ENCODE measurements around the gene ABCB11. TPM values are rescaled to one million over a fixed set of nuclear protein-coding genes. Genes with fewer than 3 reads are reported as not detected.

ABCB11 gene
- total and polyA plus RNA-seq, 10 of the 15 experiments (the other 5 are each of a cell fraction or from before 2014, with no cell fraction given): not detected

DNA sequence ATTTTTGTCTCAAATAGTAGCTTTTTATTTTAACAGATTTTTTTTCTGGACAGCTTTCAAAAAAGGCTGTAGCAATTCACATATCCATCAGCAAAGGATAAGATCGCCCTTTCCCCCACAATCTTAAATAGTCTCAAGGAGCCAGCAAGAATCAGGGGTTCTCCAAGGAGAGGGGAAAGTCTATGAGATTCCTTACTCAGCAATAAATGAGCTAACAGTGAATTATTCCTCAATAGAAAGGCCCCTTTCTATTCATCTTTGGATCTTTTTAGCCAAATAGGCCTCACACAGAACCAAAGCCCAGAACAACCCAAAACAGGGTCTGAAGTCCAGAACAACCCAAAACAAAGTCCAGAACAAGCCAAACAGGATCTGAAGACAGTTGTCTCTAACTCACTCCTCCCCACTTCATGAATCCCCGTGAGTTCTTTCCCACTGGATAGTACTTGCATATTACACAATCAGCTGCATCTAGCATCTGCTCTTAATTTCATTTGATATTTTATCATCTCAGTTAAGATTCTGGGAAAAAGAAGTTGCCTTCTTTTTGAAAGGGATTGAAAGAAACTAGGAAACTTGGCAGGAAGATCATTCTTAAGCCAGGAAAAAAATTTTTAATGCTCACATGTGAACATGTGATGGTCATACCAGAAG is 34.9 kb upstream of the ABCB11 start:
- intact Hi-C loops (cut with micrococcal nuclease; ENCODE audit: unreplicated experiment): no loop called here
- POLR2A ChIA-PET: no interaction called here
- no peak overlapping the region for H3K4me2 ChIP-seq (ENCODE audit: control insufficient read depth, insufficient read depth)
- TF ChIP-seq, protein P1, sequence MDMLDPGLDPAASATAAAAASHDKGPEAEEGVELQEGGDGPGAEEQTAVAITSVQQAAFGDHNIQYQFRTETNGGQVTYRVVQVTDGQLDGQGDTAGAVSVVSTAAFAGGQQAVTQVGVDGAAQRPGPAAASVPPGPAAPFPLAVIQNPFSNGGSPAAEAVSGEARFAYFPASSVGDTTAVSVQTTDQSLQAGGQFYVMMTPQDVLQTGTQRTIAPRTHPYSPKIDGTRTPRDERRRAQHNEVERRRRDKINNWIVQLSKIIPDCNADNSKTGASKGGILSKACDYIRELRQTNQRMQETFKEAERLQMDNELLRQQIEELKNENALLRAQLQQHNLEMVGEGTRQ (IDR thresholded peaks at IDR 0.05; ENCODE audit: borderline replicate concordance, low read depth, low read length): no peak
- TF ChIP-seq ESRRA (IDR thresholded peaks at IDR 0.05; ENCODE audit: low read length): no peak
- no peak for TF ChIP-seq FOS (IDR thresholded peaks at IDR 0.05; ENCODE audit: borderline replicate concordance, extremely low read depth, insufficient read length)
- TF ChIP-seq SIX5 (IDR thresholded peaks at IDR 0.05; ENCODE audit: low read depth, low read length, severe bottlenecking): no peak
- H3K36me3 ChIP-seq (ENCODE audit: control insufficient read depth in 2 of 2, insufficient read depth in 2 of 2, low read length in 1 of 2): no peaks in the 10 kb centered on the region
- RAD21 ChIA-PET (ENCODE audit: unreplicated experiment): no interaction called here
- no peak overlapping the region for H2AFZ ChIP-seq (ENCODE audit: control insufficient read depth, low read depth, low read length)
- ATAC-seq (no peak), FAIRE-seq (no peak), DNase-seq (ENCODE audit: low read depth, low spot score) (no peak)
- no peaks in the 10 kb centered on the region; a peak in 1 of 4 replicates for H3K27me3 ChIP-seq (replicated peaks in 1 of 2; ENCODE audit: control insufficient read depth in 2 of 2, insufficient read depth in 2 of 2, low read length in 1 of 2)
- no peaks in the 10 kb centered on the region for H3K4me1 ChIP-seq (ENCODE audit: control insufficient read depth, insufficient read depth, low read length)
- no peaks in the 10 kb centered on the region for H4K20me1 ChIP-seq (ENCODE audit: control insufficient read depth, insufficient read depth)
- no TSS peak for BruUV-seq (replicated peaks)
- WGBS (ENCODE audit: insufficient coverage, insufficient replicate concordance, low lambda C conversion rate, missing lambda C conversion rate): 4% methylated on average over 2 of the region's 2 CpGs
- no peak overlapping the region for H3K4me3 ChIP-seq
- CTCF ChIA-PET: interaction anchor here (0.7 to 1.4 kb wide), 3 partner anchors 45 to 416 kb away, joined by 3 read pairs; no protein-coding TSS in a partner anchor
- SMC1A ChIA-PET (ENCODE audit: uncharacterized antibody, unreplicated experiment): no interaction called here
- in situ Hi-C loops (cut with MboI): no loop called here
- H3K9ac ChIP-seq (ENCODE audit: control insufficient read depth, insufficient read depth, low read length): no peak overlapping the region
- no peak overlapping the region for H3K27ac ChIP-seq (ENCODE audit: control insufficient read depth, insufficient read depth)
- no peaks in the 10 kb centered on the region for H3K79me2 ChIP-seq (ENCODE audit: control insufficient read depth, insufficient read depth, low read length)
- no peaks in the 10 kb centered on the region for H3K9me3 ChIP-seq (replicated peaks; ENCODE audit: control insufficient read depth, insufficient read depth, low read length)

DNA sequence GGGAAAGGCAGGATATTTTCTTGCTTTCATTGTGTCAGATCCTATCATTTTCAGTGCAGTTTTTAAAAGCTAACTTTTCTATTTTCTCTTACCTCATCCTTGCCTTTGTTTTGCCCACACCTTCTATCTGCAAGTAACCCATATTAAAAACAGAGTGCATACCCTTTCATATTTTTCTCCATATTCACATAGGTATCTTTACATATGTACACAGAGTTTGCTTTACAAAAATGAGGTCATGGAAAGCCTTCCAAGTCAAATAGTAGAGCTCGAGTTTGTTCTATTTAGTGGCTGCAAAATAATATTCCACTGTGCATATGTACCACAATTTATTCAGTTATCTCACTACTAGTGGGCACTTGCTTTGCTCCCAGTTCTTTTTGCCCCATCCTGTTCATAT is 34.3 kb upstream of the ABCB11 start:
- intact Hi-C loops (cut with micrococcal nuclease; ENCODE audit: unreplicated experiment) (no loop called here), in situ Hi-C loops (cut with MboI) (no loop called here)
- ATAC-seq (no peak), DNase-seq (ENCODE audit: low read depth, low spot score) (no peak), FAIRE-seq (no peak)
- H3K9ac ChIP-seq (ENCODE audit: control insufficient read depth, insufficient read depth, low read length): no peak overlapping the region
- H3K9me3 ChIP-seq (replicated peaks; ENCODE audit: control insufficient read depth, insufficient read depth, low read length): no peaks in the 10 kb centered on the region
- H3K4me2 ChIP-seq (ENCODE audit: control insufficient read depth, insufficient read depth): no peak overlapping the region
- RAD21 ChIA-PET (ENCODE audit: unreplicated experiment): no interaction called here
- BruUV-seq (replicated peaks): no TSS peak
- H3K79me2 ChIP-seq (ENCODE audit: control insufficient read depth, insufficient read depth, low read length): no peaks in the 10 kb centered on the region
- no peak overlapping the region for H3K4me3 ChIP-seq
- H3K4me1 ChIP-seq (ENCODE audit: control insufficient read depth, insufficient read depth, low read length): no peaks in the 10 kb centered on the region
- H3K27ac ChIP-seq (ENCODE audit: control insufficient read depth, insufficient read depth): no peak overlapping the region
- TF ChIP-seq ETV6 (conservative IDR thresholded peaks at IDR 0.05 in 1 of 2, IDR thresholded peaks at IDR 0.05 in 1 of 2; ENCODE audit: borderline replicate concordance in 1 of 2, low read depth in 1 of 2) (no peak), TAF1 (IDR thresholded peaks at IDR 0.05; ENCODE audit: borderline replicate concordance, low read depth, low read length) (no peak), JUND (IDR thresholded peaks at IDR 0.05; ENCODE audit: low read depth, low read length) (no peak), MXI1 (IDR thresholded peaks at IDR 0.05; ENCODE audit: low read depth, low read length) (no peak)
- TF ChIP-seq, protein P2, sequence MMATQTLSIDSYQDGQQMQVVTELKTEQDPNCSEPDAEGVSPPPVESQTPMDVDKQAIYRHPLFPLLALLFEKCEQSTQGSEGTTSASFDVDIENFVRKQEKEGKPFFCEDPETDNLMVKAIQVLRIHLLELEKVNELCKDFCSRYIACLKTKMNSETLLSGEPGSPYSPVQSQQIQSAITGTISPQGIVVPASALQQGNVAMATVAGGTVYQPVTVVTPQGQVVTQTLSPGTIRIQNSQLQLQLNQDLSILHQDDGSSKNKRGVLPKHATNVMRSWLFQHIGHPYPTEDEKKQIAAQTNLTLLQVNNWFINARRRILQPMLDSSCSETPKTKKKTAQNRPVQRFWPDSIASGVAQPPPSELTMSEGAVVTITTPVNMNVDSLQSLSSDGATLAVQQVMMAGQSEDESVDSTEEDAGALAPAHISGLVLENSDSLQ (IDR thresholded peaks at IDR 0.05): no peak
- TF ChIP-seq, protein P3, sequence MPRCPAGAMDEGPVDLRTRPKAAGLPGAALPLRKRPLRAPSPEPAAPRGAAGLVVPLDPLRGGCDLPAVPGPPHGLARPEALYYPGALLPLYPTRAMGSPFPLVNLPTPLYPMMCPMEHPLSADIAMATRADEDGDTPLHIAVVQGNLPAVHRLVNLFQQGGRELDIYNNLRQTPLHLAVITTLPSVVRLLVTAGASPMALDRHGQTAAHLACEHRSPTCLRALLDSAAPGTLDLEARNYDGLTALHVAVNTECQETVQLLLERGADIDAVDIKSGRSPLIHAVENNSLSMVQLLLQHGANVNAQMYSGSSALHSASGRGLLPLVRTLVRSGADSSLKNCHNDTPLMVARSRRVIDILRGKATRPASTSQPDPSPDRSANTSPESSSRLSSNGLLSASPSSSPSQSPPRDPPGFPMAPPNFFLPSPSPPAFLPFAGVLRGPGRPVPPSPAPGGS (IDR thresholded peaks at IDR 0.05; ENCODE audit: borderline replicate concordance, insufficient read depth, low read depth, low read length, poor library complexity, severe bottlenecking): no peak
- H4K20me1 ChIP-seq (ENCODE audit: control insufficient read depth, insufficient read depth): no peaks in the 10 kb centered on the region
- no peaks in the 10 kb centered on the region; a peak in 1 of 4 replicates for H3K27me3 ChIP-seq (replicated peaks in 1 of 2; ENCODE audit: control insufficient read depth in 2 of 2, insufficient read depth in 2 of 2, low read length in 1 of 2)
- 0% methylated on average over 1 of the region's 1 CpG for WGBS (ENCODE audit: insufficient coverage, insufficient replicate concordance, low lambda C conversion rate, missing lambda C conversion rate)
- POLR2A ChIA-PET: interaction anchor here (0.6 kb wide), 1 partner anchor 72 kb away, joined by 3 read pairs; no protein-coding TSS in a partner anchor
- no peaks in the 10 kb centered on the region for H3K36me3 ChIP-seq (ENCODE audit: control insufficient read depth in 2 of 2, insufficient read depth in 2 of 2, low read length in 1 of 2)
- CTCF ChIA-PET: interaction anchor here (0.7 to 1.4 kb wide), 3 partner anchors 46 to 415 kb away, joined by 3 read pairs; no protein-coding TSS in a partner anchor
- no peak overlapping the region for H2AFZ ChIP-seq (ENCODE audit: control insufficient read depth, low read depth, low read length)
- SMC1A ChIA-PET (ENCODE audit: uncharacterized antibody, unreplicated experiment): no interaction called here

Data from GM12878 (cell line).